Endothelial cell of umbilical vein (primary cell): ENCODE results near the gene SYNDIG1. TPM values are rescaled to one million over a fixed set of nuclear protein-coding genes. Genes with fewer than 3 reads are reported as not detected.

Experiments
- BruUV-seq: library from RNA; stranded (reverse); fragments of 400-500 nt; replicated peaks from 2 replicates; lab custom pipeline; 2021; lab: Mats Ljungman, UMichigan
- CTCF ChIA-PET: fragments of 300-600, 350-600 bp; sonication (Branson Sonifier 250); formaldehyde crosslinking; loops from one replicate; lab custom pipeline; 2021; ENCODE audit warnings: antibody characterized with exemption, inconsistent platforms; lab: Charles Lee
- POLR2A ChIA-PET: fragments of 300-600, 350-600 bp; sonication (Branson Sonifier 250); formaldehyde crosslinking; loops from one replicate; lab custom pipeline; 2021; ENCODE audit warnings: antibody characterized with exemption, inconsistent platforms; lab: Charles Lee
- DNase-seq: peaks from one replicate; pipeline ENCODE4 v3.0.0-alpha.2; 2011; ENCODE audit warnings: low read depth, low spot score
- FAIRE-seq: peaks from 2 replicates; lab custom pipeline; 2011; peaks lifted over from hg19 to GRCh38; lab: Jason Lieb, UNC
- H2AFZ ChIP-seq: 2 replicates; pipeline ENCODE4 v1.6.0; 2012; ENCODE audit warnings: low read depth, low read length, control low read depth, inconsistent platforms
- H3K27ac ChIP-seq: 2 replicates; pipeline ENCODE4 v1.5.1; 2011; ENCODE audit warnings: low read depth, mild to moderate bottlenecking, control low read depth, low read length, moderate library complexity; ENCODE audit not compliant: insufficient read depth
- H3K27me3 ChIP-seq, 2 experiments: 2 replicates each; pipeline versions ENCODE4 v1.6.0 to v1.6.1; 2011; ENCODE audit warnings: low read length in 2 of 2, mixed read lengths in 1 of 2; ENCODE audit not compliant: control insufficient read depth in 2 of 2, insufficient read depth in 2 of 2
- H3K36me3 ChIP-seq, 2 experiments: 2 replicates in 1 of 2; 3 replicates in 1 of 2; pipeline ENCODE4 v1.5.1; 2011; ENCODE audit warnings: low read length in 2 of 2, mild to moderate bottlenecking in 1 of 2, moderate library complexity in 1 of 2; ENCODE audit not compliant: control insufficient read depth in 2 of 2, insufficient read depth in 2 of 2; ENCODE audit errors: extremely low read depth in 1 of 2
- H3K4me1 ChIP-seq: 3 replicates; pipeline ENCODE4 v1.5.1; 2011; ENCODE audit warnings: mild to moderate bottlenecking, low read length; ENCODE audit not compliant: control insufficient read depth, insufficient read depth; ENCODE audit errors: extremely low read depth
- H3K4me2 ChIP-seq: 2 replicates; pipeline ENCODE4 v1.6.1; 2011; ENCODE audit warnings: low read length, control low read depth, mixed read lengths; ENCODE audit not compliant: insufficient read depth
- H3K4me3 ChIP-seq, 3 experiments: fragments of 200-600 bp in 1 of 3; sonication (generic), shearing (Covaris generic) in 1 of 3; replicated peaks in 1 of 3; 2 replicates each; pipeline ENCODE4 v1.5.1; 2011 to 2016; ENCODE audit warnings: control low read depth in 3 of 3, low read length in 3 of 3, mild to moderate bottlenecking in 2 of 3, inconsistent platforms in 1 of 3, low read depth in 1 of 3, moderate library complexity in 1 of 3; ENCODE audit not compliant: insufficient read depth in 1 of 3
- H3K79me2 ChIP-seq: 2 replicates; pipeline ENCODE4 v1.6.0; 2012; ENCODE audit warnings: low read length, inconsistent platforms; ENCODE audit not compliant: control insufficient read depth, insufficient read depth
- H3K9ac ChIP-seq: replicated peaks from 2 replicates; pipeline ENCODE3; 2011; ENCODE audit warnings: low read length, control low read depth; ENCODE audit not compliant: insufficient read depth; ENCODE audit errors: extremely low read depth
- H3K9me1 ChIP-seq: replicated peaks from 3 replicates; pipeline ENCODE4 v1.6.0; 2011; ENCODE audit warnings: mild to moderate bottlenecking, low read length; ENCODE audit not compliant: control insufficient read depth, insufficient read depth; ENCODE audit errors: extremely low read depth
- H3K9me3 ChIP-seq: replicated peaks from 2 replicates; pipeline ENCODE4 v1.5.1; 2012; ENCODE audit warnings: low read length, inconsistent platforms; ENCODE audit not compliant: control insufficient read depth, insufficient read depth
- H4K20me1 ChIP-seq: replicated peaks from 2 replicates; pipeline ENCODE3; 2011; ENCODE audit warnings: mild to moderate bottlenecking, low read length; ENCODE audit not compliant: control insufficient read depth, insufficient read depth; ENCODE audit errors: extremely low read depth
- CTCF ChIP-seq, 2 donors: IDR thresholded peaks; 1 replicate in 1 of 2; 2 replicates in 1 of 2; pipeline ENCODE4 v1.5.1; 2011; ENCODE audit warnings: low read length in 2 of 2, mild to moderate bottlenecking in 2 of 2, moderate library complexity in 2 of 2, control low read depth in 1 of 2, inconsistent platforms in 1 of 2, low read depth in 1 of 2; ENCODE audit not compliant: insufficient read depth in 1 of 2; ENCODE audit errors: extremely low read depth in 1 of 2
- EZH2 ChIP-seq: IDR thresholded peaks from 2 replicates; pipeline ENCODE4 v1.6.1; 2012; ENCODE audit warnings: borderline replicate concordance, low read depth, mild to moderate bottlenecking, moderate library complexity, low read length, inconsistent platforms; ENCODE audit not compliant: severe bottlenecking
- FOS ChIP-seq: IDR thresholded peaks from 2 replicates; pipeline ENCODE4 v1.6.1; 2011; ENCODE audit warnings: mild to moderate bottlenecking, low read length, moderate library complexity, borderline replicate concordance; ENCODE audit not compliant: insufficient read depth
- GATA2 ChIP-seq: IDR thresholded peaks from 2 replicates; pipeline ENCODE4 v1.7.0; 2011; ENCODE audit warnings: low read depth, mild to moderate bottlenecking, moderate library complexity, mixed read lengths, low read length; ENCODE audit not compliant: insufficient read length, insufficient read depth
- JUN ChIP-seq: IDR thresholded peaks from 2 replicates; pipeline ENCODE4 v1.6.1; 2011; ENCODE audit warnings: borderline replicate concordance, low read depth; ENCODE audit not compliant: insufficient read length, insufficient read depth
- MAX ChIP-seq: IDR thresholded peaks from 2 replicates; pipeline ENCODE4 v1.6.1; 2011; ENCODE audit not compliant: insufficient read depth, insufficient read length
- MYC ChIP-seq: IDR thresholded peaks from one replicate; pipeline ENCODE4 v1.6.1; 2011; ENCODE audit warnings: mild to moderate bottlenecking, low read depth, low read length
- POLR2AphosphoS5 ChIP-seq: IDR thresholded peaks from 2 replicates; pipeline ENCODE4 v1.6.1; 2012; ENCODE audit warnings: low read depth, mild to moderate bottlenecking, control low read depth, low read length, moderate library complexity; ENCODE audit not compliant: insufficient read depth
- dilution Hi-C: fragments of 300-500 bp; cut with MboI; formaldehyde crosslinking; loops from one replicate; pipeline ENCODE4 v1.15.0; 2019; ENCODE audit warnings: low sequenced_read_pairs; ENCODE audit not compliant: extremely low pct_ligation_motif_present
- intact Hi-C: fragments of 100-400 bp; cut with micrococcal nuclease; formaldehyde crosslinking; loops from one replicate; pipeline ENCODE4 v1.10.0; 2022
- polyA plus RNA-seq, 4 experiments: library from polyadenylated mRNA; depleted of rRNA in 3 of 4; stranded (reverse) in 3 of 4; unstranded in 1 of 4; fragments of >200 nt; gene quantifications; 2 replicates each; pipeline versions ENCODE4 v1.2.1 to v1.2.3, GENCODE V29; 2011 to 2012; ENCODE audit warnings: missing spikeins in 1 of 4
- total RNA-seq: library from RNA; stranded (reverse); gene quantifications from 2 replicates; pipeline ENCODE4 v1.2.3, GENCODE V29; 2021

Gene SYNDIG1
- total and polyA plus RNA-seq, 2 donors (not counting 3 experiments of a cell fraction or from before 2014, with no cell fraction given): not detected

GRCh38 chr20:24545168-24545567, 75.7 kb downstream of the SYNDIG1 start:
- intact Hi-C loops: no loop called here
- Histone ChIP-seq H2AFZ (no peak overlapping the region), H3K4me3 (no peak overlapping the region), H3K27ac (no peak overlapping the region), H3K79me2 (no peaks in the 10 kb centered on the region), H3K9me3 (peaks cover 10% of the 10 kb centered on the region), H3K9me1 (no peaks in the 10 kb centered on the region), H3K27me3 (no peaks in the 10 kb centered on the region), H3K4me2 (no peak overlapping the region), H3K9ac (no peak overlapping the region), H4K20me1 (no peaks in the 10 kb centered on the region), H3K4me1 (no peaks in the 10 kb centered on the region), H3K36me3 (no peaks in the 10 kb centered on the region)
- no peak for DNase-seq
- ChIA-PET POLR2A (no interaction called here), CTCF (no interaction called here)
- no peak for TF ChIP-seq MYC
- TF ChIP-seq JUN: no peak
- TF ChIP-seq FOS: no peak
- no peak for TF ChIP-seq EZH2
- TF ChIP-seq MAX: no peak
- TF ChIP-seq GATA2: no peak
- TF ChIP-seq CTCF (IDR thresholded peaks at IDR 0.05; ENCODE audit: extremely low read depth in 1 of 2, insufficient read depth in 1 of 2, low read depth in 1 of 2, low read length in 2 of 2): no peak
- TF ChIP-seq POLR2AphosphoS5: no peak
- FAIRE-seq: no peak
- dilution Hi-C loops: no loop called here
- BruUV-seq: no TSS peak
